Mesendoderm (in vitro differentiated cells): ENCODE data around the gene ERC2.

Experiments
- DNase-seq: peaks from one replicate; pipeline ENCODE4 v3.0.0; 2013
- H2AK5ac ChIP-seq: 2 replicates; pipeline ENCODE4 v1.6.1; 2013; ENCODE audit warnings: low read length, inconsistent platforms
- H2BK120ac ChIP-seq: 2 replicates; pipeline ENCODE4 v1.6.1; 2013; ENCODE audit warnings: low read depth, mild to moderate bottlenecking, low read length, moderate library complexity, mixed read lengths
- H2BK15ac ChIP-seq: replicated peaks from 2 replicates; pipeline ENCODE4 v1.6.1; 2013; ENCODE audit warnings: low read depth, mild to moderate bottlenecking, moderate library complexity
- H2BK5ac ChIP-seq: 2 replicates; pipeline ENCODE4 v1.6.1; 2013; ENCODE audit warnings: low read length, inconsistent platforms
- H3K18ac ChIP-seq: 2 replicates; pipeline ENCODE4 v1.6.1; 2013; ENCODE audit warnings: mild to moderate bottlenecking, low read length, mixed read lengths
- H3K23ac ChIP-seq: one replicate; pipeline ENCODE4 v1.6.1; 2013; ENCODE audit warnings: low read length
- H3K27ac ChIP-seq: 2 replicates; pipeline ENCODE4 v1.5.1; 2013; ENCODE audit warnings: low read depth, mild to moderate bottlenecking, inconsistent platforms, low read length, moderate library complexity
- H3K27me3 ChIP-seq: 2 replicates; pipeline ENCODE4 v1.6.1; 2013; ENCODE audit warnings: low read length, control low read depth, mild to moderate bottlenecking, inconsistent platforms; ENCODE audit not compliant: insufficient read depth, poor library complexity
- H3K36me3 ChIP-seq: 2 replicates; pipeline ENCODE4 v1.6.1; 2013; ENCODE audit warnings: low read length, inconsistent platforms; ENCODE audit not compliant: control insufficient read depth, insufficient read depth
- H3K4ac ChIP-seq: one replicate; pipeline ENCODE4 v1.6.1; 2013; ENCODE audit warnings: low read depth, mild to moderate bottlenecking, low read length, moderate library complexity
- H3K4me1 ChIP-seq: 2 replicates; pipeline ENCODE4 v1.6.1; 2013; ENCODE audit warnings: low read depth, low read length, inconsistent platforms; ENCODE audit not compliant: control insufficient read depth
- H3K4me2 ChIP-seq: 2 replicates; pipeline ENCODE4 v1.6.1; 2013; ENCODE audit warnings: low read length
- H3K4me3 ChIP-seq: 2 replicates; pipeline ENCODE4 v1.5.1; 2013; ENCODE audit warnings: mild to moderate bottlenecking, low read length
- H3K56ac ChIP-seq: one replicate; pipeline ENCODE4 v1.6.1; 2013; ENCODE audit warnings: low read length
- H3K79me1 ChIP-seq: 2 replicates; pipeline ENCODE4 v1.6.1; 2013; ENCODE audit warnings: low read length, inconsistent platforms
- H3K79me2 ChIP-seq: 2 replicates; pipeline ENCODE4 v1.6.1; 2013; ENCODE audit warnings: mild to moderate bottlenecking, low read length; ENCODE audit not compliant: control insufficient read depth, insufficient read depth
- H3K9ac ChIP-seq: 2 replicates; pipeline ENCODE4 v1.6.1; 2013; ENCODE audit warnings: low read length, inconsistent platforms
- H4K5ac ChIP-seq: one replicate; pipeline ENCODE4 v1.6.1; 2013; ENCODE audit warnings: low read length
- H4K8ac ChIP-seq: one replicate; pipeline ENCODE4 v1.6.1; 2013; ENCODE audit warnings: low read depth, mild to moderate bottlenecking, control low read depth, low read length, moderate library complexity
- WGBS: extraction: QIAGEN DNeasy Blood & Tissue Kit; methylation state at CpG from one replicate; pipeline ENCODE4 v1.1.7; 2013; ENCODE audit warnings: low lambda C conversion rate, missing lambda C conversion rate; ENCODE audit not compliant: insufficient coverage; ENCODE audit errors: extremely low coverage; 5-methylcytosine and 5-hydroxymethylcytosine counted together

The ERC2 gene

GRCh38 chr3:56373386-56373785, 94.9 kb downstream of the ERC2 start:
- no peak overlapping the region for H2AK5ac ChIP-seq
- H3K9ac ChIP-seq, result no peak overlapping the region
- H3K36me3 ChIP-seq, result no peaks in the 10 kb centered on the region
- H4K8ac ChIP-seq, result no peak overlapping the region
- WGBS, result no CpG with 5 or more reads among the region's 1 CpG
- no peak overlapping the region for H3K23ac ChIP-seq
- H3K79me2 ChIP-seq, result no peaks in the 10 kb centered on the region
- H2BK15ac ChIP-seq, result no peak overlapping the region
- no peak overlapping the region for H3K4me2 ChIP-seq
- no peak overlapping the region for H3K4ac ChIP-seq
- H3K27me3 ChIP-seq, result no peaks in the 10 kb centered on the region
- H3K56ac ChIP-seq, result no peak overlapping the region
- no peak overlapping the region for H2BK120ac ChIP-seq
- H3K4me1 ChIP-seq, result no peaks in the 10 kb centered on the region
- no peak overlapping the region for H4K5ac ChIP-seq
- DNase-seq, result peak; percentile 25
- no peak overlapping the region for H2BK5ac ChIP-seq
- no peaks in the 10 kb centered on the region for H3K79me1 ChIP-seq
- H3K18ac ChIP-seq, result no peak overlapping the region
- no peak overlapping the region for H3K4me3 ChIP-seq
- no peak overlapping the region for H3K27ac ChIP-seq

GRCh38 chr3:56370991-56371775, 97.1 kb downstream of the ERC2 start:
- no peak overlapping the region for H2BK15ac ChIP-seq
- H4K5ac ChIP-seq, result no peak overlapping the region
- no peak overlapping the region for H4K8ac ChIP-seq
- H3K79me1 ChIP-seq, result no peaks in the 10 kb centered on the region
- H3K27me3 ChIP-seq, result no peaks in the 10 kb centered on the region
- H3K18ac ChIP-seq, result no peak overlapping the region
- no peak overlapping the region for H3K23ac ChIP-seq
- no peak overlapping the region for H3K4ac ChIP-seq
- H2AK5ac ChIP-seq, result no peak overlapping the region
- H3K79me2 ChIP-seq, result no peaks in the 10 kb centered on the region
- no peak overlapping the region for H3K27ac ChIP-seq
- H3K4me2 ChIP-seq, result no peak overlapping the region
- no peaks in the 10 kb centered on the region for H3K4me1 ChIP-seq
- DNase-seq, result no peak
- no peak overlapping the region for H2BK5ac ChIP-seq
- no peaks in the 10 kb centered on the region for H3K36me3 ChIP-seq
- H3K9ac ChIP-seq, result no peak overlapping the region
- no peak overlapping the region for H3K4me3 ChIP-seq
- H2BK120ac ChIP-seq, result no peak overlapping the region
- no peak overlapping the region for H3K56ac ChIP-seq
- WGBS, result no CpG with 5 or more reads among the region's 3 CpGs

DNA sequence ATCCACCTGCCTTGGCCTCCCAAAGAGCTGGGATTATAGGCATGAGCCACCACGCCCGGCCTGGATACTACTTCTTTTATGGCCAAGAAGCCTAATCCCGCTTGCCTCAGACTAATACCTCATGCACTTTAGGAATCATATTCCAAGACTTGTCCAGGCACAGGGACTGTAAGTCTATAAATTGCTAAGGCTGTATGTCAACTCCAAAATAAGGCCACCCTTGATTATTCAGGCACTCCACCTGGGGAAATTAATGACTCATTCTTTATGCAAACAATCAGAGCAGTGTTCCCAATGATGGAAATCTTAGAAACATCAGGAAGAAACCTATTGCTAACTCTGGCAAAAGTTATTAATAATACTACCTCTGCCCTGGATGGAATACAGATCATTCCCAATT, 98.4 kb downstream of the ERC2 start:
- WGBS, result no CpG with 5 or more reads among the region's 3 CpGs
- no peaks in the 10 kb centered on the region for H3K4me1 ChIP-seq
- no peak overlapping the region for H3K4ac ChIP-seq
- no peak overlapping the region for H2BK5ac ChIP-seq
- no peak overlapping the region for H3K23ac ChIP-seq
- no peak overlapping the region for H2AK5ac ChIP-seq
- no peak overlapping the region for H2BK120ac ChIP-seq
- H3K27me3 ChIP-seq, result no peaks in the 10 kb centered on the region
- H3K56ac ChIP-seq, result no peak overlapping the region
- H2BK15ac ChIP-seq, result no peak overlapping the region
- H3K4me3 ChIP-seq, result no peak overlapping the region
- H3K79me1 ChIP-seq, result no peaks in the 10 kb centered on the region
- no peak overlapping the region for H3K18ac ChIP-seq
- no peak overlapping the region for H3K9ac ChIP-seq
- no peak overlapping the region for H3K4me2 ChIP-seq
- no peak for DNase-seq
- H4K5ac ChIP-seq, result no peak overlapping the region
- no peak overlapping the region for H3K27ac ChIP-seq
- H4K8ac ChIP-seq, result no peak overlapping the region
- no peaks in the 10 kb centered on the region for H3K79me2 ChIP-seq
- no peaks in the 10 kb centered on the region for H3K36me3 ChIP-seq

DNA sequence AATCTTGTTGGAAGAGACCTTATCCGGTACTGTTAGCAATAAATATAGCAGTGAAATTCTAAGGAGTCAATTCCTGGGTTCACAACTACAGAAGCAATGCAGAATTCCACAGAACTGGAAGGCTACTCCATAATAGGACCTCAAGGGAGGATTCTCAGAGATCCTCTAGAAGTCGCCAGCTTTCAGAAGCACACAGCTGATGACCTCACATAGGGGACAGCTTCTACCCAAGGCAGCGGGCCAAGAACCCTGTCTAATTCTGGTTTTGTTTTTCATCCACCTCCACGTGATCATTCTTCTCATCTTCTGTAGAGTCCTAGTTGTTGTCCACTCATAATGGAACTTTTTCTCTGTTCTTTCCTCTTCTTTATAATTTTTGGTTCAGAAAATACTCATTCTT, 99.4 kb downstream of the ERC2 start:
- Histone ChIP-seq H3K79me2 (no peaks in the 10 kb centered on the region), H3K4me3 (no peak overlapping the region), H3K18ac (no peak overlapping the region), H3K27ac (no peak overlapping the region), H3K4me2 (no peak overlapping the region), H3K56ac (no peak overlapping the region), H2BK120ac (no peak overlapping the region), H2BK5ac (no peak overlapping the region), H3K4me1 (no peaks in the 10 kb centered on the region), H2BK15ac (no peak overlapping the region), H3K36me3 (no peaks in the 10 kb centered on the region), H3K9ac (no peak overlapping the region), H2AK5ac (no peak overlapping the region), H3K27me3 (no peaks in the 10 kb centered on the region), H3K79me1 (no peaks in the 10 kb centered on the region), H3K23ac (no peak overlapping the region), H4K5ac (no peak overlapping the region), H3K4ac (no peak overlapping the region), H4K8ac (no peak overlapping the region)
- WGBS, result no CpG with 5 or more reads among the region's 4 CpGs
- no peak for DNase-seq

DNA sequence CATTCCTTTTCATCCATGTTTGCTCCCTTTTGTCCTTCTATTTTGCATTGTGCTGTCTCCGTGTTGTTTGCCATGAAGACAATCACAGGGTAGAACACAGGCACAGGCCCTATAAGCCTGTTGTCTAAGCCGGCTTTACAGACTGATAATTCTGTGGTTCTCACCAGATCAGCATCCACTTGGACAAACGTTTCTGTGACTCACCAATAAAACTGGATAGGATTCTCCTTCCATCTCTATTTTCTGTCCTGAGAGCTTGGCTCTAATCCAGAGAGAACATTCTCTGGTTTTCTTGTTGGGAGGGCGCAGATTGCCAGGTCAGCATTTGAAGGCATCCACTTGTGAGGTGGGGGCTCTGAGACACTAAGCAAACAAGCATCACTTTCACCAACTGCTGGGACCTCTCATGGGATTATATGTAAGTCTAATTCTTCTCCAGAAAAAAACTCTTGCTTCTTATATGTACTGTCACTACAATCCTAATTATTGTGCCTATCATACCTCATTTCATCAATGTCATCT, 101.6 kb downstream of the ERC2 start:
- H3K18ac ChIP-seq, result no peak overlapping the region
- H3K27ac ChIP-seq, result no peak overlapping the region
- H3K36me3 ChIP-seq, result no peaks in the 10 kb centered on the region
- H3K4me1 ChIP-seq, result no peaks in the 10 kb centered on the region
- no peaks in the 10 kb centered on the region for H3K27me3 ChIP-seq
- H2BK120ac ChIP-seq, result no peak overlapping the region
- no peak overlapping the region for H2AK5ac ChIP-seq
- H3K4me2 ChIP-seq, result no peak overlapping the region
- no peak for DNase-seq
- no peak overlapping the region for H4K8ac ChIP-seq
- no peak overlapping the region for H3K4ac ChIP-seq
- H3K79me2 ChIP-seq, result no peaks in the 10 kb centered on the region
- no peaks in the 10 kb centered on the region for H3K79me1 ChIP-seq
- no CpG with 5 or more reads among the region's 4 CpGs for WGBS
- no peak overlapping the region for H3K23ac ChIP-seq
- H3K9ac ChIP-seq, result no peak overlapping the region
- H4K5ac ChIP-seq, result no peak overlapping the region
- H2BK15ac ChIP-seq, result no peak overlapping the region
- no peak overlapping the region for H2BK5ac ChIP-seq
- no peak overlapping the region for H3K4me3 ChIP-seq
- H3K56ac ChIP-seq, result no peak overlapping the region
